Spleen (tissue), 11 donors: ENCODE measurements around the gene HIVEP3. TPM values are rescaled to one million over a fixed set of nuclear protein-coding genes. Genes with fewer than 3 reads are reported as not detected.

Experiments
- DNase-seq: peaks from one replicate; pipeline ENCODE4 v3.0.0-alpha.2; 2020
- H3K27ac ChIP-seq, 8 donors: fragments of 200-600 bp; sonication (generic) in 7 of 8; 1 replicate in 4 of 8; 2 replicates in 4 of 8; pipeline versions ENCODE4 v1.5.0 to v1.8.0; 2016 to 2021; ENCODE audit warnings: inconsistent platforms in 4 of 8, mild to moderate bottlenecking in 4 of 8, moderate library complexity in 1 of 8
- H3K27me3 ChIP-seq, 7 donors: fragments of 200-600 bp; sonication (generic) in 6 of 7; replicated peaks in 1 of 7; 1 replicate in 4 of 7; 2 replicates in 3 of 7; pipeline versions ENCODE4 v1.5.0 to v1.8.0; 2016 to 2021; ENCODE audit warnings: inconsistent platforms in 3 of 7, mild to moderate bottlenecking in 1 of 7
- H3K36me3 ChIP-seq, 6 donors: fragments of 200-600 bp; sonication (generic) in 5 of 6; 1 replicate in 4 of 6; 2 replicates in 2 of 6; pipeline versions ENCODE4 v1.5.0 to v1.8.0; 2016 to 2021; ENCODE audit warnings: inconsistent platforms in 2 of 6
- H3K4me1 ChIP-seq, 6 donors: fragments of 200-600 bp; sonication (generic) in 5 of 6; 1 replicate in 3 of 6; 2 replicates in 3 of 6; pipeline versions ENCODE4 v1.5.0 to v1.8.0; 2016 to 2021; ENCODE audit warnings: inconsistent platforms in 3 of 6
- H3K4me3 ChIP-seq, 8 donors: fragments of 200-600 bp; sonication (generic) in 7 of 8; 1 replicate in 4 of 8; 2 replicates in 4 of 8; pipeline versions ENCODE4 v1.5.0 to v1.8.0; 2016 to 2021; ENCODE audit warnings: inconsistent platforms in 4 of 8, mild to moderate bottlenecking in 4 of 8, moderate library complexity in 2 of 8
- H3K9me3 ChIP-seq, 8 donors: fragments of 200-600 bp; sonication (generic) in 7 of 8; 1 replicate in 4 of 8; 2 replicates in 4 of 8; pipeline versions ENCODE4 v1.5.0 to v1.8.0; 2016 to 2021; ENCODE audit warnings: inconsistent platforms in 4 of 8
- POLR2A ChIP-seq, 3 donors: fragments of 450-650 bp; IDR thresholded peaks; one replicate each; pipeline ENCODE4 v1.5.1; 2017; ENCODE audit warnings: antibody characterized with exemption in 3 of 3, mild to moderate bottlenecking in 1 of 3
- POLR2AphosphoS5 ChIP-seq, 3 donors: sonication (generic); formaldehyde crosslinking; IDR thresholded peaks; one replicate each; pipeline ENCODE4 v1.5.1; 2017; ENCODE audit warnings: antibody characterized with exemption in 3 of 3
- WGBS, 5 donors: extraction: QIAGEN DNeasy Blood & Tissue Kit in 3 of 5; methylation state at CpG; one replicate each; pipeline versions ENCODE4 v1.1.5 to v1.1.7; 2013 to 2018; 5-methylcytosine and 5-hydroxymethylcytosine counted together
- intact Hi-C: fragments of 100-400 bp; cut with DNase I; formaldehyde crosslinking; loops from one replicate; pipeline ENCODE4 v1.15.0; 2023; ENCODE audit warnings: low total_unique reads
- polyA plus RNA-seq, 3 donors: library from polyadenylated mRNA; stranded (reverse); fragments of 200-250 nt; gene quantifications; one replicate each; pipeline ENCODE4 v1.2.1, GENCODE V29; 2013
- total RNA-seq, 7 donors: library from RNA; depleted of rRNA in 3 of 7; stranded (reverse); fragments of >200 nt in 3 of 7; fragmentation: NEBNext Ultra II Directional in 4 of 7; extraction: Animal tissue kit (Norgen Biotek cat#: 25700) in 4 of 7; gene quantifications; one replicate each; pipeline versions ENCODE4 v1.1.0 to v1.2.1, GENCODE V29; 2016 to 2021
- TF ChIP-seq, protein P1 (sequence below), 11 experiments: fragments of 200-600 bp in 7 of 11; fragments of 450-650 bp in 4 of 11; sonication (generic) in 4 of 11; IDR thresholded peaks in 8 of 11; conservative IDR thresholded peaks in 3 of 11; 1 replicate in 7 of 11; 2 replicates in 4 of 11; pipeline versions ENCODE4 v1.4.0 to v1.8.0; 2016 to 2021; ENCODE audit warnings: antibody characterized with exemption in 11 of 11, inconsistent platforms in 4 of 11, mild to moderate bottlenecking in 1 of 11
- donor health status: healthy with polysubstance abuse.
- donor health status: DM: no; HTN: no; CAD: no; lungs with moderate emphysema.
- donor health status: DM: no; HTN: no; CAD: no.
- donor health status: Bipolar disorder and iron deficiency.
- donor health status: healthy.
- donor health status: DM: no; HTN: no; CAD: no.
- donor health status: DM: yes; HTN: yes; CAD: no.

The HIVEP3 gene
- total and polyA plus RNA-seq, 10 donors: 2.4 to 21.2 (median 8.2) TPM

DNA sequence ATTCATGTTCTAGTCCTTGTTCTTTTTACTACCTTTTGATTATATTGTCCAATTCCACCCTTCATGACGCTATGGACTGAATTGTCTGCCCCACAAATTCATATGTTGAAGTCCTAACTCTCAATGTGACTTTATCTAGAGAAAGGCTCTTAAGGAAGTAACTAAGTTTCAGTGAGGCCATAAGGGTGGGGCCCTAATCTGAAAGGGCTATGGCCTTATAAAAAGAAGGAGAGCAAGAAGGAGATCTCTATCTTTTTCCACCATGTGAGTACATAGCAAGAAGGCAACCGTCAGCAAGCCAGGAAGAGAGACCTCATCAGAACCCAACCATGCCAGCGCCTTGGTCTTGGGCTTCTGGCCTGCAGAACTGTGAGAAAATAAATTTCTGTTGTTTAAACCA lies 95.9 kb downstream of the HIVEP3 start:
- no peak for TF ChIP-seq POLR2A (IDR thresholded peaks at IDR 0.05)
- no peak overlapping the region for H3K4me3 ChIP-seq
- no peaks in the 10 kb centered on the region for H3K36me3 ChIP-seq
- 74 to 92% (median 86%) methylated on average over 3 of the region's 3 CpGs for WGBS, 5 donors
- DNase-seq: no peak
- H3K9me3 ChIP-seq: no peaks in the 10 kb centered on the region
- intact Hi-C loops: no loop called here
- H3K27ac ChIP-seq: no peak overlapping the region
- H3K27me3 ChIP-seq: no peaks in the 10 kb centered on the region
- peaks cover 0 to 4% (median 0%) of the 10 kb centered on the region in 6 donors for H3K4me1 ChIP-seq

- H3K27ac ChIP-seq: no peak overlapping the region
- no peaks in the 10 kb centered on the region for H3K36me3 ChIP-seq
- no peak overlapping the region for H3K4me3 ChIP-seq
- no peaks in the 10 kb centered on the region for H3K9me3 ChIP-seq
- intact Hi-C loops: loop anchor here (10.0 kb wide), 1 partner anchor 245 kb away; no protein-coding TSS in a partner anchor
- WGBS, 5 donors: 88 to 98% (median 93%) methylated on average over 1 of the region's 1 CpG
- TF ChIP-seq, protein P1, sequence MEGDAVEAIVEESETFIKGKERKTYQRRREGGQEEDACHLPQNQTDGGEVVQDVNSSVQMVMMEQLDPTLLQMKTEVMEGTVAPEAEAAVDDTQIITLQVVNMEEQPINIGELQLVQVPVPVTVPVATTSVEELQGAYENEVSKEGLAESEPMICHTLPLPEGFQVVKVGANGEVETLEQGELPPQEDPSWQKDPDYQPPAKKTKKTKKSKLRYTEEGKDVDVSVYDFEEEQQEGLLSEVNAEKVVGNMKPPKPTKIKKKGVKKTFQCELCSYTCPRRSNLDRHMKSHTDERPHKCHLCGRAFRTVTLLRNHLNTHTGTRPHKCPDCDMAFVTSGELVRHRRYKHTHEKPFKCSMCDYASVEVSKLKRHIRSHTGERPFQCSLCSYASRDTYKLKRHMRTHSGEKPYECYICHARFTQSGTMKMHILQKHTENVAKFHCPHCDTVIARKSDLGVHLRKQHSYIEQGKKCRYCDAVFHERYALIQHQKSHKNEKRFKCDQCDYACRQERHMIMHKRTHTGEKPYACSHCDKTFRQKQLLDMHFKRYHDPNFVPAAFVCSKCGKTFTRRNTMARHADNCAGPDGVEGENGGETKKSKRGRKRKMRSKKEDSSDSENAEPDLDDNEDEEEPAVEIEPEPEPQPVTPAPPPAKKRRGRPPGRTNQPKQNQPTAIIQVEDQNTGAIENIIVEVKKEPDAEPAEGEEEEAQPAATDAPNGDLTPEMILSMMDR (IDR thresholded peaks at IDR 0.05 in 8 of 11, conservative IDR thresholded peaks at IDR 0.05 in 3 of 11): no peak
- TF ChIP-seq POLR2AphosphoS5 (IDR thresholded peaks at IDR 0.05) (no peak), POLR2A (IDR thresholded peaks at IDR 0.05) (no peak)
- H3K4me1 ChIP-seq: peaks cover 0 to 4% (median 0%) of the 10 kb centered on the region in 6 donors
- no peak for DNase-seq
- no peaks in the 10 kb centered on the region for H3K27me3 ChIP-seq
Observed at GRCh38 chr1:41819843-41820242, 98.9 kb downstream of the HIVEP3 start.

- WGBS, 5 donors: 79 to 88% (median 86%) methylated on average over 2 of the region's 2 CpGs
- Histone ChIP-seq H3K9me3 (no peaks in the 10 kb centered on the region), H3K36me3 (no peaks in the 10 kb centered on the region), H3K4me3 (no peak overlapping the region), H3K4me1 (peaks cover 0 to 4% (median 0%) of the 10 kb centered on the region in 6 donors), H3K27me3 (no peaks in the 10 kb centered on the region), H3K27ac (no peak overlapping the region)
- TF ChIP-seq POLR2A (IDR thresholded peaks at IDR 0.05) (no peak), POLR2AphosphoS5 (IDR thresholded peaks at IDR 0.05) (no peak)
- TF ChIP-seq, protein P1 (IDR thresholded peaks at IDR 0.05 in 8 of 11, conservative IDR thresholded peaks at IDR 0.05 in 3 of 11): no peak
- intact Hi-C loops: loop anchor here (10.0 kb wide), 1 partner anchor 244 kb away; no protein-coding TSS in a partner anchor
- no peak for DNase-seq
Observed at GRCh38 chr1:41819069-41819468, 99.7 kb downstream of the HIVEP3 start.

DNA sequence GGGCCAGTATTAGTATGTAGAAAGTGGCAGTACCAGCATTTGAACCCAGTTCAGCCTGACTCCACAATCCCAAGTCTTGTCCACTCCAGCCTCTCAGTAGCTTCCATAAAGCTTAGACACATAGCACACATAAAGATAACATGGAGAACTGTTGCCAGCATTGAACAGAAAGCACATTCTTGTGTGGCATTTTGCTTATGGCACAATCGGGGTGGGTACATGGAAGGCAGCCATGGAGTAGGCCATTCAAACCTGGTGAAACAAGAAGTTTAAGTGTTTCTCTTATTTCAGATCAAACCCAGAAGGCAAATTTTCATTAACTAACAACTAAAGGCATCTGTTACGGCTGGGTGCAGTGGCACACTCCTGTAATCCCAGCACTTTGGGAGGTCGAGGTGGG lies 102.7 kb downstream of the HIVEP3 start:
- Histone ChIP-seq H3K27ac (no peak overlapping the region), H3K4me1 (peaks cover 6 to 17% (median 12%) of the 10 kb centered on the region in 6 donors), H3K27me3 (no peaks in the 10 kb centered on the region), H3K36me3 (no peaks in the 10 kb centered on the region), H3K9me3 (no peaks in the 10 kb centered on the region), H3K4me3 (no peak overlapping the region)
- no peak for DNase-seq
- WGBS, 5 donors: 78 to 90% (median 86%) methylated on average over 3 of the region's 3 CpGs
- intact Hi-C loops: loop anchor here (10.0 kb wide), 1 partner anchor 241 kb away; no protein-coding TSS in a partner anchor
- no peak for TF ChIP-seq POLR2A (IDR thresholded peaks at IDR 0.05)

- H3K4me3 ChIP-seq: no peak overlapping the region
- H3K4me1 ChIP-seq: peaks cover 6 to 35% (median 13%) of the 10 kb centered on the region in 6 donors
- TF ChIP-seq, protein P1 (IDR thresholded peaks at IDR 0.05 in 8 of 11, conservative IDR thresholded peaks at IDR 0.05 in 3 of 11): no peak
- TF ChIP-seq POLR2A (IDR thresholded peaks at IDR 0.05) (no peak), POLR2AphosphoS5 (IDR thresholded peaks at IDR 0.05) (no peak)
- DNase-seq: no peak
- H3K36me3 ChIP-seq: no peaks in the 10 kb centered on the region
- H3K9me3 ChIP-seq: no peaks in the 10 kb centered on the region
- H3K27ac ChIP-seq: no peak overlapping the region
- 81 to 85% (median 82%) methylated on average over 7 to 9 of the region's 9 CpGs for whole genome bisulfite sequencing, 5 donors
- no peaks in the 10 kb centered on the region for H3K27me3 ChIP-seq
- intact Hi-C loops: loop anchor here (10.0 kb wide), 1 partner anchor 239 kb away; no protein-coding TSS in a partner anchor
Observed at GRCh38 chr1:41813755-41814745, 104.7 kb downstream of the HIVEP3 start.
